GM21619 (cell line): Measurements from ENCODE around the gene IL10RB.
"Not testable (repeated sequence)": the region's sequence is repeated elsewhere in the genome, so short reads cannot be mapped to it uniquely, and the experiment has no call there.

ENCODE experiments used
- ATAC-seq: cut with Tn5 transposase; IDR thresholded peaks from one replicate; pipeline ENCODE4 v1.9.1; 2021; ENCODE audit not compliant: unreplicated experiment

IL10RB gene

GRCh38 chr21:33266050-33266788 is at the start of gene IL10RB:
TSS of gene IL10RB (plus strand) at chr21:33266367. CDS start at chr21:33266466, 99 bp downstream.
- ATAC-seq = peak; percentile 30

- no peak for ATAC-seq
Measured at GRCh38 chr21:33217138-33217520, 49.0 kb upstream of the IL10RB start.

- no peak for ATAC-seq
Measured at GRCh38 chr21:33219300-33219699, 46.9 kb upstream of the IL10RB start.

- ATAC-seq = no peak
Measured at GRCh38 chr21:33219954-33220353, 46.2 kb upstream of the IL10RB start.

GRCh38 chr21:33225376-33225775 is 40.8 kb upstream of the IL10RB start:
- not testable (repeated sequence) for ATAC-seq

- no peak for ATAC-seq
Measured at GRCh38 chr21:33228455-33228854, 37.7 kb upstream of the IL10RB start.

GRCh38 chr21:33229099-33229783 is 36.9 kb upstream of the IL10RB start:
- peak; percentile 4 for ATAC-seq

GRCh38 chr21:33229784-33230544 is 36.2 kb upstream of the IL10RB start, which contains the start of gene IFNAR2:
TSS of gene IFNAR2 (plus strand) at chr21:33229938. CDS start at chr21:33241923, 11,985 bp downstream.
- peak; percentile 70 for ATAC-seq

- ATAC-seq = peak; percentile 22
Measured at GRCh38 chr21:33230545-33231324, 35.4 kb upstream of the IL10RB start.

- ATAC-seq = no peak
Measured at GRCh38 chr21:33231526-33231925, 34.6 kb upstream of the IL10RB start.

GRCh38 chr21:33232291-33233034 is 33.7 kb upstream of the IL10RB start:
- no peak for ATAC-seq

- ATAC-seq = no peak
Measured at GRCh38 chr21:33234635-33235520, 31.3 kb upstream of the IL10RB start.

GRCh38 chr21:33236013-33236686 is 30.0 kb upstream of the IL10RB start:
- ATAC-seq = no peak

- no peak for ATAC-seq
Measured at GRCh38 chr21:33236766-33237165, 29.4 kb upstream of the IL10RB start.

- ATAC-seq = no peak
Measured at GRCh38 chr21:33237486-33237885, 28.7 kb upstream of the IL10RB start.

- ATAC-seq = peak; percentile 16
Measured at GRCh38 chr21:33238146-33238545, 28.0 kb upstream of the IL10RB start.

GRCh38 chr21:33238565-33239255 is 27.5 kb upstream of the IL10RB start:
- ATAC-seq = peak; percentile 85

GRCh38 chr21:33239559-33240127 is 26.5 kb upstream of the IL10RB start:
- ATAC-seq = not testable (repeated sequence)
